HEK293T (cell line): ENCODE results near the gene DDX19B.

ENCODE experiments used
- CTBP1 ChIP-seq: fragments of 450-650 bp; IDR thresholded peaks from 2 replicates; pipeline ENCODE4 v1.6.1; 2016; ENCODE audit warnings: borderline replicate concordance
- FOXA1 ChIP-seq: fragments of 450-650 bp; IDR thresholded peaks from 2 replicates; pipeline ENCODE4 v1.6.1; 2016; ENCODE audit warnings: mild to moderate bottlenecking
- FOXM1 ChIP-seq: fragments of 450-650 bp; IDR thresholded peaks from 2 replicates; pipeline ENCODE4 v1.6.1; 2017; ENCODE audit warnings: mild to moderate bottlenecking, borderline replicate concordance
- NFRKB ChIP-seq: fragments of 450-650 bp; IDR thresholded peaks from 2 replicates; pipeline ENCODE4 v1.6.1; 2016; ENCODE audit warnings: mild to moderate bottlenecking, moderate library complexity
- SP1 ChIP-seq: fragments of 450-650 bp; IDR thresholded peaks from 2 replicates; pipeline ENCODE4 v1.6.1; 2017
- SUZ12 ChIP-seq: fragments of 450-650 bp; IDR thresholded peaks from 2 replicates; pipeline ENCODE4 v1.6.1; 2016; ENCODE audit warnings: mild to moderate bottlenecking
- TARDBP ChIP-seq: fragments of 450-650 bp; IDR thresholded peaks from 2 replicates; pipeline ENCODE4 v1.6.1; 2016
- ZNF384 ChIP-seq: fragments of 450-650 bp; IDR thresholded peaks from 2 replicates; pipeline ENCODE4 v1.6.1; 2016

DNA sequence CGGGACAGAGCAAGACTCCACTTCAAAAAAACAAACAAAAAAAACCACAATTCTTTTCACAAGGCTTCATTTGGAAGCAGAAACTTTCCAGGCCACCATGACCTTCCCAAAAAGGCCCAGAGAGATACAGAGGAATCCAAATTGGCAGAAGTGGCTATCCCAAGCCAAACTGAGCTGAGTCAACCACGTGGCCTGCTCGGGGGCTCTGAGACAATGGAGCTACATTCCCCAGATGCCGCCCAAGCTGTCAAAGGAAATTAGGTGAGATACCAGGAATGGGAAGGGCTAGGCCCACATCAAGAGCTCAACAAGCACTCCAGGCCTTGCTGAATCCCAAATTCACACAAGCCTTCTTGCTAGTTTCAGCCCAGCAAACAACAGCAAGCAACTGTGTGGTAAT lies 41.6 kb upstream of the DDX19B start:
- TF ChIP-seq SUZ12: no peak
- no peak for TF ChIP-seq TARDBP
- no peak for TF ChIP-seq SP1
- no peak for TF ChIP-seq FOXM1
- no peak for TF ChIP-seq NFRKB
- TF ChIP-seq ZNF384: no peak
- no peak for TF ChIP-seq CTBP1
- TF ChIP-seq FOXA1: no peak
